NCI-H2081 (cell line): Measurements from ENCODE around the gene KIF20B.
"Not testable (repeated sequence)": the region's sequence is repeated elsewhere in the genome, so short reads cannot be mapped to it uniquely, and the experiment has no call there.

Experiments
- DNase-seq, 2 experiments: peaks; one replicate each; lab custom pipeline; 2025; lab: John Stamatoyannopoulos, UW

Gene KIF20B

GRCh38 chr10:89684604-89685003, 16.8 kb upstream of the KIF20B start:
- no peak for DNase-seq

- no peak for DNase-seq
Measured at GRCh38 chr10:89685936-89686335, 15.5 kb upstream of the KIF20B start.

- DNase-seq = no peak
Measured at GRCh38 chr10:89690027-89690426, 11.4 kb upstream of the KIF20B start.

GRCh38 chr10:89692416-89692815, 9.0 kb upstream of the KIF20B start:
- DNase-seq = no peak

GRCh38 chr10:89693176-89693575, 8.2 kb upstream of the KIF20B start:
- DNase-seq = no peak

- no peak for DNase-seq
Measured at GRCh38 chr10:89695307-89695706, 6.1 kb upstream of the KIF20B start.

GRCh38 chr10:89697946-89698345, 3.4 kb upstream of the KIF20B start:
- DNase-seq = no peak

GRCh38 chr10:89699581-89700064, 1.8 kb upstream of the KIF20B start:
- no peak for DNase-seq

GRCh38 chr10:89700923-89701241, 508 bp upstream of the KIF20B start:
- no peak for DNase-seq

GRCh38 chr10:89702121-89702480, 711 bp downstream of the KIF20B start:
- DNase-seq = no peak

GRCh38 chr10:89705466-89705865, 4.1 kb downstream of the KIF20B start:
- DNase-seq = no peak

GRCh38 chr10:89706011-89706410, 4.6 kb downstream of the KIF20B start:
- no peak for DNase-seq

- no peak for DNase-seq
Measured at GRCh38 chr10:89707372-89707771, 6.0 kb downstream of the KIF20B start.

- DNase-seq = no peak
Measured at GRCh38 chr10:89710753-89711152, 9.4 kb downstream of the KIF20B start.

GRCh38 chr10:89734616-89735015, 33.2 kb downstream of the KIF20B start:
- no peak for DNase-seq

- DNase-seq = no peak
Measured at GRCh38 chr10:89738551-89739209, 37.3 kb downstream of the KIF20B start.

- DNase-seq = peak in 1 of 2 experiments; percentile 27
Measured at GRCh38 chr10:89741126-89741762, 39.9 kb downstream of the KIF20B start.

- DNase-seq = no peak
Measured at GRCh38 chr10:89744026-89744425, 42.6 kb downstream of the KIF20B start.

- no peak for DNase-seq
Measured at GRCh38 chr10:89745903-89746302, 44.5 kb downstream of the KIF20B start.

GRCh38 chr10:89750441-89750840, 49.1 kb downstream of the KIF20B start:
- DNase-seq = peak in 1 of 2 experiments; percentile 9

- DNase-seq = no peak
Measured at GRCh38 chr10:89755374-89755773, 54.0 kb downstream of the KIF20B start.

- DNase-seq = no peak
Measured at GRCh38 chr10:89759531-89759930, 58.1 kb downstream of the KIF20B start.

GRCh38 chr10:89763671-89764070, 62.3 kb downstream of the KIF20B start:
- not testable (repeated sequence) for DNase-seq

- DNase-seq = no peak
Measured at GRCh38 chr10:89771684-89772083, 70.3 kb downstream of the KIF20B start.
